Thymus (tissue), 11 donors: ENCODE data around the gene ZNF593OS. TPM values are rescaled to one million over a fixed set of nuclear protein-coding genes. Genes with fewer than 3 reads are reported as not detected.

Source experiments
- DNase-seq, 9 donors: peaks; one replicate each; pipeline ENCODE4 v3.0.0-alpha.2; 2013; ENCODE audit warnings: low spot score in 9 of 9, low read depth in 6 of 9, missing footprints in 1 of 9
- H3K27ac ChIP-seq, 2 donors: one replicate each; pipeline ENCODE4 v1.5.1; 2013; ENCODE audit warnings: control low read depth in 1 of 2, low read depth in 1 of 2, low read length in 1 of 2, mild to moderate bottlenecking in 1 of 2, moderate library complexity in 1 of 2
- H3K27me3 ChIP-seq, 2 donors: one replicate each; pipeline ENCODE4 v1.5.1; 2013; ENCODE audit warnings: low read length in 1 of 2; ENCODE audit not compliant: control insufficient read depth in 2 of 2, insufficient read depth in 1 of 2
- H3K36me3 ChIP-seq, 2 donors: one replicate each; pipeline ENCODE4 v1.5.1; 2013; ENCODE audit warnings: low read length in 1 of 2, mild to moderate bottlenecking in 1 of 2, moderate library complexity in 1 of 2; ENCODE audit not compliant: control insufficient read depth in 2 of 2, insufficient read depth in 2 of 2
- H3K4me1 ChIP-seq, 2 donors: one replicate each; pipeline ENCODE4 v1.5.1; 2013; ENCODE audit warnings: low read length in 2 of 2; ENCODE audit not compliant: control insufficient read depth in 2 of 2, insufficient read depth in 2 of 2
- H3K4me3 ChIP-seq, 2 donors: one replicate each; pipeline ENCODE4 v1.5.1; 2013; ENCODE audit warnings: low read length in 2 of 2, control low read depth in 1 of 2, mild to moderate bottlenecking in 1 of 2
- H3K9me3 ChIP-seq, 2 donors: one replicate each; pipeline ENCODE4 v1.5.1; 2013; ENCODE audit warnings: low read length in 1 of 2, mild to moderate bottlenecking in 1 of 2; ENCODE audit not compliant: control insufficient read depth in 2 of 2, insufficient read depth in 1 of 2
- WGBS: extraction: QIAGEN DNeasy Blood & Tissue Kit; methylation state at CpG from one replicate; pipeline ENCODE4 v1.1.7; 2013; 5-methylcytosine and 5-hydroxymethylcytosine counted together
- polyA plus RNA-seq: library from polyadenylated mRNA; stranded (reverse); fragments of 200-250 nt; gene quantifications from one replicate; pipeline ENCODE4 v1.2.3, GENCODE V29; 2013
- total RNA-seq: library from RNA; stranded (reverse); fragments of 120-200 nt; gene quantifications from one replicate; pipeline ENCODE4 v1.2.4, GENCODE V29; 2013
- donor health status: healthy.

ZNF593OS gene
- total and polyA plus RNA-seq, 2 donors: 0.87 TPM; not detected in 1

- no peaks in the 10 kb centered on the region for H3K9me3 ChIP-seq
- H3K4me3 ChIP-seq: no peak overlapping the region
- H3K27me3 ChIP-seq: no peaks in the 10 kb centered on the region
- H3K4me1 ChIP-seq: peaks cover 0 to 6% of the 10 kb centered on the region in 2 donors
- H3K36me3 ChIP-seq: no peaks in the 10 kb centered on the region
- DNase-seq: no peak
- no peak overlapping the region for H3K27ac ChIP-seq
- WGBS: 95% methylated on average over 8 of the region's 8 CpGs
Observed at GRCh38 chr1:26188477-26188876, 16.8 kb upstream of the ZNF593OS start.

GRCh38 chr1:26187882-26188281 is 16.2 kb upstream of the ZNF593OS start:
- Histone ChIP-seq H3K9me3 (peaks cover 0 to 4% of the 10 kb centered on the region in 2 donors), H3K4me1 (peaks cover 0 to 6% of the 10 kb centered on the region in 2 donors), H3K27me3 (no peaks in the 10 kb centered on the region), H3K4me3 (no peak overlapping the region), H3K27ac (no peak overlapping the region), H3K36me3 (no peaks in the 10 kb centered on the region)
- 97% methylated on average over 6 of the region's 6 CpGs for WGBS
- DNase-seq: no peak

GRCh38 chr1:26184883-26185282 is 13.3 kb upstream of the ZNF593OS start:
- 99% methylated on average over 21 of the region's 21 CpGs for WGBS
- DNase-seq: no peak

GRCh38 chr1:26184086-26184485 is 12.5 kb upstream of the ZNF593OS start:
- no peak overlapping the region for H3K4me3 ChIP-seq
- H3K4me1 ChIP-seq: no peaks in the 10 kb centered on the region
- H3K9me3 ChIP-seq: peaks cover 0 to 5% of the 10 kb centered on the region in 2 donors
- DNase-seq: no peak
- H3K27me3 ChIP-seq: no peaks in the 10 kb centered on the region
- 96% methylated on average over 7 of the region's 7 CpGs for WGBS
- no peaks in the 10 kb centered on the region for H3K36me3 ChIP-seq
- no peak overlapping the region for H3K27ac ChIP-seq

More at GRCh38 chr1:26184883-26185282, 13.3 kb upstream of the ZNF593OS start:
- H3K4me3 ChIP-seq: no peak overlapping the region
- no peaks in the 10 kb centered on the region for H3K4me1 ChIP-seq
- H3K27ac ChIP-seq: no peak overlapping the region
- H3K27me3 ChIP-seq: no peaks in the 10 kb centered on the region
- peaks cover 0 to 5% of the 10 kb centered on the region in 2 donors for H3K9me3 ChIP-seq
- H3K36me3 ChIP-seq: no peaks in the 10 kb centered on the region

- WGBS: 94% methylated on average over 7 of the region's 7 CpGs
- H3K27ac ChIP-seq: no peak overlapping the region
- H3K9me3 ChIP-seq: peaks cover 0 to 5% of the 10 kb centered on the region in 2 donors
- no peaks in the 10 kb centered on the region for H3K36me3 ChIP-seq
- H3K4me3 ChIP-seq: no peak overlapping the region
- no peaks in the 10 kb centered on the region for H3K27me3 ChIP-seq
- no peak for DNase-seq
- H3K4me1 ChIP-seq: no peaks in the 10 kb centered on the region
Observed at GRCh38 chr1:26182383-26182696, 10.7 kb upstream of the ZNF593OS start.

- Histone ChIP-seq H3K4me3 (no peak overlapping the region), H3K27ac (no peak overlapping the region), H3K9me3 (peaks cover 0 to 5% of the 10 kb centered on the region in 2 donors), H3K4me1 (no peaks in the 10 kb centered on the region), H3K36me3 (no peaks in the 10 kb centered on the region), H3K27me3 (no peaks in the 10 kb centered on the region)
- WGBS: 89% methylated on average over 9 of the region's 9 CpGs
- DNase-seq: no peak
Observed at GRCh38 chr1:26181586-26182382, 10.2 kb upstream of the ZNF593OS start.

GRCh38 chr1:26180010-26180506 is 8.4 kb upstream of the ZNF593OS start:
- Histone ChIP-seq H3K9me3 (peaks cover 0 to 5% of the 10 kb centered on the region in 2 donors), H3K27ac (no peak overlapping the region), H3K4me3 (no peak overlapping the region), H3K27me3 (no peaks in the 10 kb centered on the region), H3K4me1 (no peaks in the 10 kb centered on the region), H3K36me3 (no peaks in the 10 kb centered on the region)
- 96% methylated on average over 4 of the region's 4 CpGs for WGBS
- DNase-seq: no peak

- 55% methylated on average over 21 of the region's 21 CpGs for WGBS
- DNase-seq: no peak
- Histone ChIP-seq H3K4me3 (peak within 1 kb of the TSS in 1 of 2 donors; percentile 21), H3K27ac (no peak within 1 kb of the TSS), H3K27me3 (no peaks in the 10 kb centered on the region), H3K36me3 (no peaks in the 10 kb centered on the region), H3K9me3 (no peaks in the 10 kb centered on the region), H3K4me1 (no peaks in the 10 kb centered on the region)
Observed at GRCh38 chr1:26177182-26177684, 5.6 kb upstream of the ZNF593OS start, which contains the start of gene CNKSR1. TSS of gene CNKSR1 (plus strand) at chr1:26177491. CDS start at chr1:26177548, 57 bp downstream.

GRCh38 chr1:26175346-26175745 is 3.7 kb upstream of the ZNF593OS start:
- no peak overlapping the region for H3K27ac ChIP-seq
- H3K4me1 ChIP-seq: peaks cover 2 to 5% of the 10 kb centered on the region in 2 donors
- no peaks in the 10 kb centered on the region for H3K9me3 ChIP-seq
- peaks cover 2 to 3% of the 10 kb centered on the region in 2 donors for H3K36me3 ChIP-seq
- DNase-seq: no peak
- 98% methylated on average over 8 of the region's 8 CpGs for WGBS
- peaks cover 0 to 3% of the 10 kb centered on the region in 2 donors for H3K27me3 ChIP-seq
- H3K4me3 ChIP-seq: no peak overlapping the region
